Right lobe of liver (tissue), 6 donors: ENCODE results near the gene MYO1B. TPM values are rescaled to one million over a fixed set of nuclear protein-coding genes. Genes with fewer than 3 reads are reported as not detected.

Experiments used
- ATAC-seq, 4 donors: fragments of 200-7000 bp; cut with Tn5 transposase; one replicate each; pipeline ENCODE4 v1.9.1; 2020; ENCODE audit warnings: mild to moderate bottlenecking in 4 of 4, moderate library complexity in 4 of 4
- DNase-seq, 3 donors: peaks; one replicate each; pipeline ENCODE4 v3.0.0-alpha.2; 2020
- H3K27ac ChIP-seq, 3 donors: fragments of 200-600 bp; one replicate each; pipeline ENCODE4 v1.8.0; 2022
- H3K27me3 ChIP-seq, 2 donors: fragments of 200-600 bp; one replicate each; pipeline ENCODE4 v1.8.0; 2022
- H3K36me3 ChIP-seq, 4 donors: fragments of 200-600 bp; sonication (generic) in 1 of 4; one replicate each; pipeline versions ENCODE4 v1.5.1 to v1.8.0; 2017 to 2022; ENCODE audit warnings: control low read depth in 1 of 4
- H3K4me1 ChIP-seq, 4 donors: fragments of 200-600 bp; sonication (generic) in 1 of 4; one replicate each; pipeline versions ENCODE4 v1.5.1 to v1.8.0; 2017 to 2022; ENCODE audit warnings: control low read depth in 1 of 4
- H3K4me3 ChIP-seq, 3 donors: fragments of 200-600 bp; one replicate each; pipeline ENCODE4 v1.8.0; 2022
- H3K9me3 ChIP-seq, 4 donors: fragments of 200-600 bp; sonication (generic) in 1 of 4; one replicate each; pipeline versions ENCODE4 v1.5.1 to v1.8.0; 2017 to 2022; ENCODE audit warnings: control low read depth in 1 of 4
- CTCF ChIP-seq, 4 donors: fragments of 200-600 bp in 3 of 4; fragments of 450-650 bp in 1 of 4; IDR thresholded peaks; one replicate each; pipeline versions ENCODE4 v1.5.1 to v1.8.0; 2016 to 2022; ENCODE audit warnings: antibody characterized with exemption in 4 of 4, mild to moderate bottlenecking in 2 of 4
- POLR2A ChIP-seq: fragments of 450-650 bp; IDR thresholded peaks from one replicate; pipeline ENCODE4 v1.6.1; 2017; ENCODE audit warnings: antibody characterized with exemption, mild to moderate bottlenecking
- WGBS: methylation state at CpG from one replicate; pipeline ENCODE4 v1.1.6; 2018; ENCODE audit warnings: low coverage, low lambda C conversion rate; ENCODE audit not compliant: insufficient coverage; ENCODE audit errors: missing lambda C conversion rate; 5-methylcytosine and 5-hydroxymethylcytosine counted together
- intact Hi-C, 2 donors: fragments of 100-400 bp; cut with DNase I; formaldehyde crosslinking; loops; one replicate each; pipeline versions ENCODE4 v1.11.2 to v1.14.1; 2022
- total RNA-seq, 6 experiments: library from RNA; depleted of rRNA in 2 of 6; stranded (reverse); fragments of >200 nt in 2 of 6; fragmentation: NEBNext Ultra II Directional in 3 of 6; extraction: Animal tissue kit (Norgen Biotek cat#: 25700) in 3 of 6; gene quantifications; one replicate each; pipeline versions ENCODE4 v1.1.0 to v1.2.4, GENCODE V29; 2016 to 2023
- donor health status: DM: no; HTN: yes; CAD: no.
- donor health status: DM: no; HTN: no; CAD: no.
- donor health status: DM: no; HTN: no; CAD: no.
- donor health status: DM: no; HTN: yes; CAD: no.
- donor health status: DM: no; HTN: yes; CAD: no.

Gene MYO1B
- total RNA-seq, 6 experiments from 2014 or later, result 171 to 273 (median 221) TPM

DNA sequence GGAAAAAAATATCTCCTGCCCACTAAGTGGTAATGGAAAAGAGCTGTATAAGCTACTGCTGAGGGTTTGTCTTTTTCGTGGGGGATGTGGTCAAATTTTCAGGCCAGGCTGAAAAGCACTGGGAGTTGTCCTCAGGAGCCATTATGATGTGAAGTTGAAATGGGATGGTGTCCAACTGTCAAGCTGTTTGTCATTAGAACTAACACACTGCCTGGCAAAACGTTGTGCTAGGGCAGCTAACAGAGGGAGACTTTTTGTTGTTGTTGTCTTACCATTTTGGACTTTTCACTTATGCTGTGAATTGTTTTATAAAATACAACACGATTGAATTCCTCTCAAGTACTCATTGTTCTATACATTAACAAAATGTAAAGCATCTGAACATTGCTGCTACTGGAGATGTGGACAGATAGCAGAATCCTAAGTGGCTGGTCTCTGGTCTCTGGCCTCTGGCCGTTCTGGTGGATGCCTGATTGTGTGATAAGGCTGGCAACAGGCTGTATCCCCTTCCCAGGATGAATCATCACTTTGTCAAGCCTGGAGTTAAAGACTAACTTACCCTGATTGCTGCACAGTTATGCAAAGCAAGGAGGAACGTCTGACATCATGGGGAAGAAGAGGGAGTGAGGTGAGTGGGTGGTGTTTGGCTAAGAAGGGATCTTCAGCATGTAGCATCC lies 2.3 kb downstream of the MYO1B start:
- H3K27me3 ChIP-seq, result no peaks in the 10 kb centered on the region
- H3K27ac ChIP-seq, result peak overlapping the region; percentile 80 to 92 (median 91)
- no peaks in the 10 kb centered on the region for H3K36me3 ChIP-seq
- peaks cover 0 to 52% (median 18%) of the 10 kb centered on the region in 4 donors for H3K4me1 ChIP-seq
- WGBS, result 5% methylated on average over 5 of the region's 5 CpGs
- no peaks in the 10 kb centered on the region for H3K9me3 ChIP-seq
- ATAC-seq (peak; percentile 59 to 76 (median 67)), DNase-seq (peak; percentile 66 to 83 (median 73))
- TF ChIP-seq CTCF (IDR thresholded peaks at IDR 0.05) (no peak), POLR2A (peak; percentile 71)
- peak overlapping the region in 2 of 3 donors; percentile 84 to 91 for H3K4me3 ChIP-seq
- intact Hi-C loops, result loop anchor here in 1 of 2 donors (10.0 kb wide), 1 partner anchor 73 kb away; no protein-coding TSS in a partner anchor

DNA sequence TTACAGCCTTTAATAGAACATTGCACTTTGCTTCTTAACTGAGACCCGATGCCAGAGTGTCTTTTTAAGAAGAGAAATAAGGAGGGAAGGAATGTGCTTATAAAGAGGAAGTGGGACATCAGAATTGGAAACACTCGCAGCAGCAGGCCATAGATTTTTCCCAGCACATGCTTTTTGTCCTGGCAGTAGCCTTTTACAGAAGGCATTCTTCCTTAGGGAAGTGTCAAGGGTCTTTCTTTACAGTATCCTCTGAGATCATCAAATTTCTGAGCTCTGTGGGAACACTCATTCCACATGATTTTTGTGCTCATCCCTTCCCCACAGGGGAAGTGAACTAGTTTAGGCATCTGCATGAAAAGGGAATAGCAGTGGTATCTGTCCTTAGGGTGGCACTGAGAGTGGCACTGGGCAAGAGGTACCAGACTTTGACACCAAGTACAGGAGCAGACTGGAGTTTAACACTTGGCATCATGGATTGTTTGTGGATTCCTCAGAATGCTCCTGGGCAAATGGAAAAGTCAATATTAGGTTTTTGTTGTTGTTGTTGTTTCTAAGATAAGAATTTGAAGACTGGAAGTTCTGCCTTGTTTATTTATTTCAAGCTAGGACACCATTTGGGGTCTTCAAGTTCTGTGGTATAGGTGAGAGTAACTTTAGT lies 4.1 kb downstream of the MYO1B start:
- ATAC-seq, result peak in 3 of 4 donors; percentile 41 to 59 (median 51)
- TF ChIP-seq CTCF (IDR thresholded peaks at IDR 0.05) (no peak), POLR2A (no peak)
- Histone ChIP-seq H3K4me3 (no peak overlapping the region), H3K36me3 (no peaks in the 10 kb centered on the region), H3K27me3 (no peaks in the 10 kb centered on the region), H3K27ac (peak overlapping the region; percentile 41 to 92 (median 80)), H3K9me3 (no peaks in the 10 kb centered on the region), H3K4me1 (peaks cover 0 to 57% (median 18%) of the 10 kb centered on the region in 4 donors)
- DNase-seq, result peak in 1 of 3 donors; percentile 67
- intact Hi-C loops, result loop anchor here in 1 of 2 donors (10.0 kb wide), 1 partner anchor 74 kb away; no protein-coding TSS in a partner anchor
- 9% methylated on average over 2 of the region's 2 CpGs for WGBS

DNA sequence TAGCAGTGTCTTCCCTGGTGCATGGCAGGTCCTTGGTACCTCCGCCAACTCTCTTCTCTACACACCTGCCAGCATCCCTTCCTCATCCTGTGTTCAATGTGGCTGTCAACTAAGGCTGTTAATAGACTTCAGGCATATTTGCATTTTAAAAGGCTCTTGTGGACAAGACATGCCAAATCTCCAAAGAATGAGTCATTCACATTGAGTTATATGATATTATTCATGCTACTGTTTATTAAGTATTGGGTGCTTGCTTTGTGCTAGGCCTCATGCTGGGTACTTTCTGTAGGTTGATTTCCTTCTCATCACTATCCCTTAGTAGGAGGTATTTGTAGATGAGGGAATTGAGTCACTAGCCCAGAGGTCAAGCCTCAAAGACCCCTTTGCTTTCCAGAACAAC lies 5.2 kb downstream of the MYO1B start:
- no peak for DNase-seq
- Histone ChIP-seq H3K4me1 (peaks cover 0 to 60% (median 19%) of the 10 kb centered on the region in 4 donors), H3K9me3 (no peaks in the 10 kb centered on the region), H3K4me3 (no peak overlapping the region), H3K27ac (peak overlapping the region in 2 of 3 donors; percentile 80 to 92), H3K27me3 (no peaks in the 10 kb centered on the region), H3K36me3 (no peaks in the 10 kb centered on the region)
- TF ChIP-seq CTCF (IDR thresholded peaks at IDR 0.05) (no peak), POLR2A (no peak)
- 100% methylated on average over 1 of the region's 1 CpG for WGBS
- intact Hi-C loops, result no loop called here
- no peak for ATAC-seq

- no peaks in the 10 kb centered on the region for H3K27me3 ChIP-seq
- H3K36me3 ChIP-seq, result no peaks in the 10 kb centered on the region
- DNase-seq (no peak), ATAC-seq (no peak)
- H3K27ac ChIP-seq, result peak overlapping the region in 1 of 3 donors; percentile 92
- 85% methylated on average over 5 of the region's 5 CpGs for WGBS
- no peak overlapping the region for H3K4me3 ChIP-seq
- intact Hi-C loops, result no loop called here
- peaks cover 0 to 66% (median 23%) of the 10 kb centered on the region in 4 donors for H3K4me1 ChIP-seq
- no peak for TF ChIP-seq POLR2A
- TF ChIP-seq CTCF (IDR thresholded peaks at IDR 0.05), result no peak
- H3K9me3 ChIP-seq, result no peaks in the 10 kb centered on the region
Observed at GRCh38 chr2:191250986-191251385, 5.8 kb downstream of the MYO1B start.
